ENCODE data around the gene OSBPL2. TPM values are rescaled to one million over a fixed set of nuclear protein-coding genes. Genes with fewer than 3 reads are reported as not detected.

Gene OSBPL2
- total RNA-seq, 1 donor from 2014 or later, result 51.3 TPM

DNA sequence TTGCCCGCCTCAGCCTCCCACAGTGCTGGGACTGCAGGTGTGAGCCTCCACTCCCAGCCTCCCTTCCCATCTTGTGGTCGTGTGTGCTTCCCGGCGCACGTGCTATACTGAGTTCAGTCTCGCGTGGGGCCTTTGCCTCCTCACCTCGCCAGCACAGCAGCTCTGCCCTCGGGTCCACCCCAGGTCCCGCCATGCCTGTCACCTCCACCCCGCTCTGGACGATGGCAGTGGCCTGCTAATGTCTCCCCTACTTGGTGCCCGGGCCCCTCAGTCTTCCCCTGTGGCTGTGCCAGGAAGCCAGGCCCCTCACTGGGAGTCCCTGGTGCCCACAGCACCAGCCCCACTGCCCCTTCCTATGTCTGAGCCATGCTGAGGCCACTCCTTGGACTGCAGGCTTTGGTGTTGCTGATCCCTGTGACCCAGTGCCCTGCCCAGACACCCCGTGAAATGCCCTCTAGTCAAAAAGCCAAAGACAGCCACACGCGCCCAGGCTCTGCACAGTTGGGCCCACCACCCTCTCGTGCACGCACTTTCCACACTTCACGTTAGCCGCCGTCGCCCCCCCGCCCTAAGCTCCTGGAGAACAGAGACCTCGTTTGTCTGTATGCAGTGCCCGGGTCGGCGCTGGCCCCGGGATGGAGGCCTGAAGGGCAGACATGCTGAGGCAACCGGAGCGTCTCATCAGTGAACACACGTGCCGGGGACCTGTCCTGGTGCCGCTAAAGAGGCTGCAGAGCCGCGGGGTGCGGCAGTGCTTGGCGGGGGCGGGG lies 32.5 kb upstream of the OSBPL2 start:
- H3K4me1 ChIP-seq, result no peaks in the 10 kb centered on the region
- H3K27ac ChIP-seq, result no peak overlapping the region
- H3K9me3 ChIP-seq, result no peaks in the 10 kb centered on the region
- TF ChIP-seq, protein P1, sequence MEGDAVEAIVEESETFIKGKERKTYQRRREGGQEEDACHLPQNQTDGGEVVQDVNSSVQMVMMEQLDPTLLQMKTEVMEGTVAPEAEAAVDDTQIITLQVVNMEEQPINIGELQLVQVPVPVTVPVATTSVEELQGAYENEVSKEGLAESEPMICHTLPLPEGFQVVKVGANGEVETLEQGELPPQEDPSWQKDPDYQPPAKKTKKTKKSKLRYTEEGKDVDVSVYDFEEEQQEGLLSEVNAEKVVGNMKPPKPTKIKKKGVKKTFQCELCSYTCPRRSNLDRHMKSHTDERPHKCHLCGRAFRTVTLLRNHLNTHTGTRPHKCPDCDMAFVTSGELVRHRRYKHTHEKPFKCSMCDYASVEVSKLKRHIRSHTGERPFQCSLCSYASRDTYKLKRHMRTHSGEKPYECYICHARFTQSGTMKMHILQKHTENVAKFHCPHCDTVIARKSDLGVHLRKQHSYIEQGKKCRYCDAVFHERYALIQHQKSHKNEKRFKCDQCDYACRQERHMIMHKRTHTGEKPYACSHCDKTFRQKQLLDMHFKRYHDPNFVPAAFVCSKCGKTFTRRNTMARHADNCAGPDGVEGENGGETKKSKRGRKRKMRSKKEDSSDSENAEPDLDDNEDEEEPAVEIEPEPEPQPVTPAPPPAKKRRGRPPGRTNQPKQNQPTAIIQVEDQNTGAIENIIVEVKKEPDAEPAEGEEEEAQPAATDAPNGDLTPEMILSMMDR (IDR thresholded peaks at IDR 0.05), result no peak
- no peak for TF ChIP-seq POLR2AphosphoS5 (IDR thresholded peaks at IDR 0.05; ENCODE audit: insufficient read depth in 1 of 2, low read depth in 1 of 2)
- TF ChIP-seq POLR2A (IDR thresholded peaks at IDR 0.05), result no peak
- peaks cover 0 to 21% of the 10 kb centered on the region in 2 donors for H3K36me3 ChIP-seq
- no peak overlapping the region for H3K4me3 ChIP-seq
- DNase-seq (ENCODE audit: extremely low spot score in 2 of 2), result no peak
- intact Hi-C loops (cut with DNase I), result no loop called here
- H3K27me3 ChIP-seq, result no peaks in the 10 kb centered on the region

DNA sequence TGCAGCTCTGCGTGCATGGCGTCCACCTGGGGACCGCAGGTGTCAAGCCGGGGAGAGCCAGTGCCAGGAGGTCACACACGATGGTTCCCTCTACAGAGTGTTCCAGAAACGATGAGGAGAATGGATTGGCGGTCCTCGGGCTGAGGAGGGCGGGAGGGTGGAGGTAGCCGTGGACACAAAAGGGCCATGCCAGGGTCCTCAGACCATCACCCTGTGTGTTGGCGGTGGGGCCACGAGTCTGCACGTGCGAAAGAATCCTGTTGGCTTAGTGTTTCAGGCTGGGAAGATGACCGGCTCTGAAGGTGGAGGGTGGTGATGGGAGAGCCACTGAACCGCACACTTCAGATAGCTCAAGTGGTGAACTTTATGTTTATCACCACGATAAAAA lies 31.9 kb upstream of the OSBPL2 start:
- Histone ChIP-seq H3K4me3 (no peak overlapping the region), H3K27ac (no peak overlapping the region), H3K9me3 (no peaks in the 10 kb centered on the region), H3K27me3 (no peaks in the 10 kb centered on the region), H3K4me1 (no peaks in the 10 kb centered on the region), H3K36me3 (peaks cover 0 to 15% of the 10 kb centered on the region in 2 donors)
- DNase-seq (ENCODE audit: extremely low spot score in 2 of 2), result no peak
- intact Hi-C loops (cut with DNase I), result no loop called here
- TF ChIP-seq, protein P1 (IDR thresholded peaks at IDR 0.05), result no peak
- TF ChIP-seq POLR2AphosphoS5 (IDR thresholded peaks at IDR 0.05; ENCODE audit: insufficient read depth in 1 of 2, low read depth in 1 of 2), result no peak
- TF ChIP-seq POLR2A (IDR thresholded peaks at IDR 0.05), result no peak

DNA sequence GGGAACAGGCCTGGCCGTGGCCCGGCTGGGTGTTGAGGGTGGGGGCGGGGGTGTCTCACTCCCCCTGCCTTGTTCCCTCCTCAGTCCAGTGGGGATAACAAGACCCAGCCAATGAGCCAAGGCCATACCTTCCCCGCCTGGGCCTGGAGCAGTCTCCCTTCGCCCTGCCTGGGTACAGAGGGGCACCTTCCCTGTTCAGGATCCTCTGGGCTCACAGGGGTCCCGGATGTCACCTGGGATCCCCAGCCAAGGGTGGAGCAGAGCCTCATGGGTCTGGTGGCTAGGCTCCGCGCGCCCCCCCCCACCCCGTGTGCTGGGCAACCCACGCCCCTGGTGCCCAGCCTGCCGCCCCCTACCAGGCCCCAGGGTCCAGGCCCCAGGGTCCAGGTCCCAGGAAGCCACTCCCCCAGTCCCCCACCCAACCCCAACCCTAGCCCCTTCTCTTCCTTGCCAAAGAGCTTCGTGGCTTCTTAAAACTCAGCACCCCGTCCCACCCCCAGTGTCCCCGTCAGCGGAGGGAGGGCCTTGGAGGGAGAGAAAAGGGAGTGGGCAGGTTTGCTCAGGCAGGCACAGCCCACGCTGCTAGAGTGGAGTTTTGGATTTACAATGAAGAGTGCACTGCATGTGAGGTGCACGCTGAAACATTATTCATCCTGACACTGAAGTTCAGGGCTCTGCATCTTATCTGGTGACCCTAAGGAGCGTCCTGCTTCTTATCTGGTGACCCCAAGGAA lies 30.1 kb upstream of the OSBPL2 start:
- H3K27me3 ChIP-seq, result no peaks in the 10 kb centered on the region
- TF ChIP-seq POLR2AphosphoS5 (IDR thresholded peaks at IDR 0.05; ENCODE audit: insufficient read depth in 1 of 2, low read depth in 1 of 2) (no peak), POLR2A (IDR thresholded peaks at IDR 0.05) (no peak)
- TF ChIP-seq, protein P1 (IDR thresholded peaks at IDR 0.05), result no peak
- no peak overlapping the region for H3K4me3 ChIP-seq
- no peaks in the 10 kb centered on the region for H3K9me3 ChIP-seq
- no peak overlapping the region for H3K27ac ChIP-seq
- no peaks in the 10 kb centered on the region for H3K4me1 ChIP-seq
- peaks cover 0 to 1% of the 10 kb centered on the region in 2 donors for H3K36me3 ChIP-seq
- intact Hi-C loops (cut with DNase I), result no loop called here
- no peak for DNase-seq (ENCODE audit: extremely low spot score in 2 of 2)

DNA sequence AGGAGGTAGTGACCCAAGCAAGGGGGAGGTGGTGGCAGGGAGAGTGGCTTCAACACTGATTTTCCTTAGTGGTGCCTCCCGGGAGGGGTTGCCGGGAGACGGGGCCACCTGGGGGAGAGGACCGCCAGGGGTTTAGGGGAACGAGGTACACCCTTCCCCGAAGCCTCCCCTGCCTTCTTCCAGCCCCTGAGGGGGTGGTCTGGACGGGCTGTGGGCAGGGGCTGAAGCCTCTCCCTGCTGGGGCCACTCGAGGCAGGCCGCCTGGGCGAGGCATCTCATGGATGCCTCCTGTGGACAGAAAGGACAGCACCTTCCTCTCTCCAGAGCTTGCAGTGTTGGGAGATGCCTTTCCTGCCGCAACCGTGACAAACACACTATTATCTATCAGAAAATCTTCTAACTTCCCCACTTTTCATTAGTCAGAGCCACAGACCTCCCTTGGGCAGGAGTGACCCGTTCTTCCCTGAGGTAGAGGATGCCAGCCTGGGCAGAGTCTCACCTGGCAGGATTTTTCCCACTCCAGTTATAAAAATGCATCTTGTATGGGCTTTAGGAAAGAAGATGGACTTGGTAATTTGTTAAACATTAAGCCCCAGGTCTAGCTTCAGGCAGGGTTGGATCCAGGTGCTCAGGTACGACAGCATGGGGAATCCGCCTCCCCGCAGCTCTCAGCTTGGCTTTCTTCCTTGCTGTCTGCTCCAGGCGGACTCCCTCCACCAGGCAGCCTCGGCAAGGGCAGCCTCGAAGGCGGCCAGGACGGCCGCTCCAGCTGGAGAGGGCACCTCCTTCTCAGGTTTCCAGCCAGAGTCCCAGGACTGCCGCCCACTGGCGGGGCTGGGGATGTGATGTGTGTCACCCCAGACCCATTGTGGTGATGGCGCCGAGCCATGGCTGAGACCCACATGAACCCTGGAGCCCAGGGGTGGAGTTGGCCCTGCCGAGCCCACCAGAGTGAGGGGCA lies 29.2 kb upstream of the OSBPL2 start:
- Histone ChIP-seq H3K27ac (no peak overlapping the region), H3K4me3 (no peak overlapping the region), H3K36me3 (no peaks in the 10 kb centered on the region), H3K27me3 (no peaks in the 10 kb centered on the region), H3K4me1 (no peaks in the 10 kb centered on the region), H3K9me3 (no peaks in the 10 kb centered on the region)
- intact Hi-C loops (cut with DNase I), result no loop called here
- no peak for DNase-seq (ENCODE audit: extremely low spot score in 2 of 2)
- no peak for TF ChIP-seq POLR2AphosphoS5 (IDR thresholded peaks at IDR 0.05; ENCODE audit: insufficient read depth in 1 of 2, low read depth in 1 of 2)
- no peak for TF ChIP-seq POLR2A (IDR thresholded peaks at IDR 0.05)
- TF ChIP-seq, protein P1 (IDR thresholded peaks at IDR 0.05), result no peak

Data from vagina (tissue), 2 donors.